ENCODE data around the gene RWDD3.

RWDD3 gene

GRCh38 chr1:95254959-95255358 is 20.9 kb downstream of the RWDD3 start:
- TF ChIP-seq POLR2AphosphoS5 (IDR thresholded peaks at IDR 0.05; ENCODE audit: low read depth): no peak
- TF ChIP-seq SPI1 (IDR thresholded peaks at IDR 0.05; ENCODE audit: borderline replicate concordance, low read depth): no peak
- TF ChIP-seq CTCF (IDR thresholded peaks at IDR 0.05; ENCODE audit: insufficient read depth, low read length): no peak
- no peak for TF ChIP-seq GABPA (IDR thresholded peaks at IDR 0.05; ENCODE audit: low read depth)
- no peak for DNase-seq (ENCODE audit: low read depth in 1 of 2, low spot score in 1 of 2)
- no peak overlapping the region for H3K4me3 ChIP-seq (replicated peaks; ENCODE audit: insufficient read depth, low read length)
- no peaks in the 10 kb centered on the region for H3K27me3 ChIP-seq (ENCODE audit: insufficient read depth, poor library complexity, severe bottlenecking)
- no peak overlapping the region for H3K27ac ChIP-seq (replicated peaks)

- Histone ChIP-seq H3K4me3 (replicated peaks; ENCODE audit: insufficient read depth, low read length) (no peak overlapping the region), H3K27me3 (ENCODE audit: insufficient read depth, poor library complexity, severe bottlenecking) (no peaks in the 10 kb centered on the region), H3K27ac (replicated peaks) (no peak overlapping the region)
- DNase-seq (ENCODE audit: low read depth in 1 of 2, low spot score in 1 of 2): no peak
- no peak for TF ChIP-seq SPI1 (IDR thresholded peaks at IDR 0.05; ENCODE audit: borderline replicate concordance, low read depth)
- no peak for TF ChIP-seq POLR2AphosphoS5 (IDR thresholded peaks at IDR 0.05; ENCODE audit: low read depth)
- no peak for TF ChIP-seq GABPA (IDR thresholded peaks at IDR 0.05; ENCODE audit: low read depth)
- no peak for TF ChIP-seq REST (IDR thresholded peaks at IDR 0.05; ENCODE audit: insufficient replicate concordance, low read depth)
- no peak for TF ChIP-seq CTCF (IDR thresholded peaks at IDR 0.05; ENCODE audit: insufficient read depth, low read length)
Observed at GRCh38 chr1:95255826-95256225, 21.8 kb downstream of the RWDD3 start.

DNA sequence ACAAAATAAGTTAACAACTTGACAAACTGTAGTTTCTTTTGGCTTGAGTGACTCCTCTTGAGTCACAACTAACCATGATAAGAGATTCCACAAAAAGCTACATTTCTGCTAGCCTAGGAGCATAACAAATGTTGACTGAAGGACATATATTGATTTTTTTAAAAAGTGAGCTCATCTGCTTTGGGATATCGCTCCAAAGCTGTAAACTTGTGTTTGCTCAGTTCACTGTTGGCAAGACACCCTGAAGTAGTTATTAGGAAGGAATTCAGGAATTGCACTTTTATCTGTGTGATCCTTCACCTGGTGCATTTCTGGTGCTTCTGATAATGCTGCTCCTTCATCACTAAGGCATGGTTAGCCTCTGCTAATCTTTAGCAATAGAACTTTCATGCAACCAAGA is 23.7 kb downstream of the RWDD3 start:
- DNase-seq (ENCODE audit: low read depth in 1 of 2, low spot score in 1 of 2): no peak
- H3K27me3 ChIP-seq (ENCODE audit: insufficient read depth, poor library complexity, severe bottlenecking): no peaks in the 10 kb centered on the region
- no peak for TF ChIP-seq POLR2AphosphoS5 (IDR thresholded peaks at IDR 0.05; ENCODE audit: low read depth)
- no peak for TF ChIP-seq CTCF (IDR thresholded peaks at IDR 0.05; ENCODE audit: insufficient read depth, low read length)
- TF ChIP-seq SPI1 (IDR thresholded peaks at IDR 0.05; ENCODE audit: borderline replicate concordance, low read depth): no peak
- no peak for TF ChIP-seq REST (IDR thresholded peaks at IDR 0.05; ENCODE audit: insufficient replicate concordance, low read depth)
- TF ChIP-seq GABPA (IDR thresholded peaks at IDR 0.05; ENCODE audit: low read depth): no peak
- no peak overlapping the region for H3K27ac ChIP-seq (replicated peaks)
- no peak overlapping the region for H3K4me3 ChIP-seq (replicated peaks; ENCODE audit: insufficient read depth, low read length)

DNA sequence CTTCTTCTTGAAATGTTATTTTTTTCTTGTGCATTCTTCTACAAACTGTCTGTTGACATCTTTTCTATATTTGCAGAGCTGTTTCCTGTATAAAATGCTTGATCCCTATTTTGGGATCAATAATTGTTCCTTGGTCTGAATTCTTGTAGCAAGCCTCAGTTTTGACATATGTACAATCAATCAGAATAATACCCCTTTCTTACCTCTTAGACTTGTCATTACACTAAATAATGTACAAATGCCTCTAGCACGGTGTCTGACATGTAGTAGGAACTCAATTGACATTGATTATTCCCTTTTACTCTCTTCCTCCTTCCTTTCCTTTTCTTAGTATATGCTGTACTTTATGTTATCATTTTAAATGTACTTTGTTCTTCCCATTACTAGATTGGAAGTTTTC is 25.2 kb downstream of the RWDD3 start:
- Histone ChIP-seq H3K27ac (replicated peaks) (no peak overlapping the region), H3K27me3 (ENCODE audit: insufficient read depth, poor library complexity, severe bottlenecking) (no peaks in the 10 kb centered on the region), H3K4me3 (replicated peaks; ENCODE audit: insufficient read depth, low read length) (no peak overlapping the region)
- no peak for TF ChIP-seq GABPA (IDR thresholded peaks at IDR 0.05; ENCODE audit: low read depth)
- TF ChIP-seq SPI1 (IDR thresholded peaks at IDR 0.05; ENCODE audit: borderline replicate concordance, low read depth): no peak
- TF ChIP-seq CTCF (IDR thresholded peaks at IDR 0.05; ENCODE audit: insufficient read depth, low read length): no peak
- TF ChIP-seq POLR2AphosphoS5 (IDR thresholded peaks at IDR 0.05; ENCODE audit: low read depth): no peak
- TF ChIP-seq REST (IDR thresholded peaks at IDR 0.05; ENCODE audit: insufficient replicate concordance, low read depth): no peak
- no peak for DNase-seq (ENCODE audit: low read depth in 1 of 2, low spot score in 1 of 2)

Data from HL-60 (cell line).